ENCODE measurements around the gene ELMOD3.
"Not testable (repeated sequence)": the region's sequence is repeated elsewhere in the genome, so short reads cannot be mapped to it uniquely, and the experiment has no call there.

Gene ELMOD3

GRCh38 chr2:85409845-85410583 is 55.4 kb downstream of the ELMOD3 start, which contains the start of gene CAPG:
Gene CAPG (minus strand): TSS chr2:85410366. CDS start chr2:85402145, 8,221 bp downstream.
- H3K27ac ChIP-seq: no peak within 1 kb of the TSS
- H3K27me3 ChIP-seq (ENCODE audit: insufficient read depth, low read depth, severe bottlenecking): no peaks in the 10 kb centered on the region
- no peaks in the 10 kb centered on the region for H3K36me3 ChIP-seq
- no peak for TF ChIP-seq CTCF (IDR thresholded peaks at IDR 0.05; ENCODE audit: low read depth, low read length)
- no peaks in the 10 kb centered on the region for H3K9me3 ChIP-seq (ENCODE audit: severe bottlenecking)
- DNase-seq: no peak
- H3K4me3 ChIP-seq (ENCODE audit: low read depth, low read length): no peak within 1 kb of the TSS

GRCh38 chr2:85410584-85411404 is 56.2 kb downstream of the ELMOD3 start:
- Histone ChIP-seq H3K27me3 (ENCODE audit: insufficient read depth, low read depth, severe bottlenecking) (no peaks in the 10 kb centered on the region), H3K4me3 (ENCODE audit: low read depth, low read length) (no peak overlapping the region), H3K36me3 (no peaks in the 10 kb centered on the region), H3K9me3 (ENCODE audit: severe bottlenecking) (no peaks in the 10 kb centered on the region), H3K27ac (no peak overlapping the region)
- no peak for TF ChIP-seq CTCF (IDR thresholded peaks at IDR 0.05; ENCODE audit: low read depth, low read length)
- DNase-seq: no peak

GRCh38 chr2:85411405-85411748 is 56.8 kb downstream of the ELMOD3 start:
- no peak for TF ChIP-seq CTCF (IDR thresholded peaks at IDR 0.05; ENCODE audit: low read depth, low read length)
- Histone ChIP-seq H3K9me3 (ENCODE audit: severe bottlenecking) (no peaks in the 10 kb centered on the region), H3K27ac (no peak overlapping the region), H3K27me3 (ENCODE audit: insufficient read depth, low read depth, severe bottlenecking) (no peaks in the 10 kb centered on the region), H3K4me3 (ENCODE audit: low read depth, low read length) (no peak overlapping the region), H3K36me3 (no peaks in the 10 kb centered on the region)
- no peak for DNase-seq

- no peak for TF ChIP-seq CTCF (IDR thresholded peaks at IDR 0.05; ENCODE audit: low read depth, low read length)
These were observed 59.2 kb downstream of the ELMOD3 start for GRCh38 chr2:85413592-85414420.

GRCh38 chr2:85414421-85414759 is 59.8 kb downstream of the ELMOD3 start:
- H3K9me3 ChIP-seq (ENCODE audit: severe bottlenecking); H3K36me3 ChIP-seq; DNase-seq; H3K27ac ChIP-seq; H3K27me3 ChIP-seq (ENCODE audit: insufficient read depth, low read depth, severe bottlenecking); H3K4me3 ChIP-seq (ENCODE audit: low read depth, low read length): not testable (repeated sequence)

More at GRCh38 chr2:85413592-85414420, 59.2 kb downstream of the ELMOD3 start:
- no peak overlapping the region for H3K27ac ChIP-seq
- no peak overlapping the region for H3K4me3 ChIP-seq (ENCODE audit: low read depth, low read length)
- no peak for DNase-seq
- no peaks in the 10 kb centered on the region for H3K36me3 ChIP-seq
- H3K9me3 ChIP-seq (ENCODE audit: severe bottlenecking): no peaks in the 10 kb centered on the region
- no peaks in the 10 kb centered on the region for H3K27me3 ChIP-seq (ENCODE audit: insufficient read depth, low read depth, severe bottlenecking)

Data from WERI-Rb-1 (cell line).